HUES6 (cell line): ENCODE data around the gene MMP15.

Experiments
- H3K27ac ChIP-seq: 2 replicates; pipeline ENCODE4 v1.7.0; 2013; ENCODE audit warnings: low read depth, mild to moderate bottlenecking, low read length, inconsistent platforms
- H3K27me3 ChIP-seq: 2 replicates; pipeline ENCODE4 v1.6.1; 2013; ENCODE audit warnings: low read length; ENCODE audit not compliant: control insufficient read depth, insufficient read depth
- H3K36me3 ChIP-seq: 2 replicates; pipeline ENCODE4 v1.6.1; 2013; ENCODE audit warnings: low read length; ENCODE audit not compliant: control insufficient read depth, insufficient read depth
- H3K4me1 ChIP-seq: 2 replicates; pipeline ENCODE4 v1.6.1; 2013; ENCODE audit warnings: low read length; ENCODE audit not compliant: control insufficient read depth, insufficient read depth
- H3K4me3 ChIP-seq: 2 replicates; pipeline ENCODE4 v1.5.1; 2013; ENCODE audit warnings: low read depth, low read length
- H3K9ac ChIP-seq: one replicate; pipeline ENCODE4 v1.6.1; 2013; ENCODE audit warnings: mild to moderate bottlenecking, low read length
- H3K9me3 ChIP-seq: 2 replicates; pipeline ENCODE4 v1.6.1; 2013; ENCODE audit warnings: low read depth, low read length; ENCODE audit not compliant: control insufficient read depth, insufficient read depth

Gene MMP15

GRCh38 chr16:57987441-57988177 is 37.9 kb upstream of the MMP15 start:
- H3K9me3 ChIP-seq, result no peaks in the 10 kb centered on the region

GRCh38 chr16:57988929-57989328 is 36.6 kb upstream of the MMP15 start:
- H3K27ac ChIP-seq, result no peak overlapping the region
- no peaks in the 10 kb centered on the region for H3K36me3 ChIP-seq
- no peaks in the 10 kb centered on the region for H3K9me3 ChIP-seq
- peaks cover 35% of the 10 kb centered on the region for H3K27me3 ChIP-seq
- no peak overlapping the region for H3K9ac ChIP-seq
- peaks cover 6% of the 10 kb centered on the region; the same call in 1 of the 2 replicates for H3K4me1 ChIP-seq
- no peak overlapping the region for H3K4me3 ChIP-seq

More at GRCh38 chr16:57987441-57988177, 37.9 kb upstream of the MMP15 start:
- no peak overlapping the region for H3K4me3 ChIP-seq
- H3K36me3 ChIP-seq, result no peaks in the 10 kb centered on the region
- H3K9ac ChIP-seq, result no peak overlapping the region
- no peak overlapping the region for H3K27ac ChIP-seq
- peaks cover 39% of the 10 kb centered on the region for H3K27me3 ChIP-seq
- H3K4me1 ChIP-seq, result peaks cover 6% of the 10 kb centered on the region; the same call in 1 of the 2 replicates

GRCh38 chr16:57991551-57992059 is 33.9 kb upstream of the MMP15 start:
- Histone ChIP-seq H3K4me1 (no peaks in the 10 kb centered on the region), H3K9ac (no peak overlapping the region), H3K9me3 (no peaks in the 10 kb centered on the region), H3K27ac (no peak overlapping the region), H3K27me3 (peaks cover 12% of the 10 kb centered on the region), H3K4me3 (no peak overlapping the region), H3K36me3 (peaks cover 9% of the 10 kb centered on the region)

- H3K9ac ChIP-seq, result no peak overlapping the region
- H3K4me1 ChIP-seq, result no peaks in the 10 kb centered on the region
- peaks cover 7% of the 10 kb centered on the region for H3K27me3 ChIP-seq
- H3K4me3 ChIP-seq, result no peak overlapping the region
- no peak overlapping the region for H3K27ac ChIP-seq
- peaks cover 14% of the 10 kb centered on the region for H3K36me3 ChIP-seq
- H3K9me3 ChIP-seq, result no peaks in the 10 kb centered on the region
These were observed 33.5 kb upstream of the MMP15 start for GRCh38 chr16:57992084-57992483.

- H3K9ac ChIP-seq, result no peak overlapping the region
- H3K4me1 ChIP-seq, result peaks cover 5% of the 10 kb centered on the region; the same call in 1 of the 2 replicates
- no peak overlapping the region for H3K27ac ChIP-seq
- no peaks in the 10 kb centered on the region for H3K9me3 ChIP-seq
- H3K4me3 ChIP-seq, result no peak overlapping the region
- no peaks in the 10 kb centered on the region for H3K27me3 ChIP-seq
- H3K36me3 ChIP-seq, result peaks cover 22% of the 10 kb centered on the region
These were observed 32.1 kb upstream of the MMP15 start for GRCh38 chr16:57993438-57993837.

GRCh38 chr16:57993897-57994296 is 31.7 kb upstream of the MMP15 start:
- Histone ChIP-seq H3K27ac (no peak overlapping the region), H3K4me3 (no peak overlapping the region), H3K27me3 (no peaks in the 10 kb centered on the region), H3K9ac (no peak overlapping the region), H3K9me3 (no peaks in the 10 kb centered on the region), H3K4me1 (peaks cover 9% of the 10 kb centered on the region; the same call in 1 of the 2 replicates), H3K36me3 (peaks cover 22% of the 10 kb centered on the region)

- no peak overlapping the region for H3K9ac ChIP-seq
- no peaks in the 10 kb centered on the region for H3K9me3 ChIP-seq
- peaks cover 14% of the 10 kb centered on the region; the same call in 1 of the 2 replicates for H3K4me1 ChIP-seq
- H3K27me3 ChIP-seq, result no peaks in the 10 kb centered on the region
- H3K36me3 ChIP-seq, result peaks cover 22% of the 10 kb centered on the region
- no peak overlapping the region for H3K27ac ChIP-seq
- H3K4me3 ChIP-seq, result no peak overlapping the region
These were observed 31.2 kb upstream of the MMP15 start for GRCh38 chr16:57994361-57994760.

GRCh38 chr16:57994778-57995177 is 30.8 kb upstream of the MMP15 start:
- no peak overlapping the region for H3K27ac ChIP-seq
- no peaks in the 10 kb centered on the region for H3K27me3 ChIP-seq
- H3K9ac ChIP-seq, result no peak overlapping the region
- H3K4me1 ChIP-seq, result peaks cover 18% of the 10 kb centered on the region
- H3K4me3 ChIP-seq, result no peak overlapping the region
- peaks cover 22% of the 10 kb centered on the region for H3K36me3 ChIP-seq
- H3K9me3 ChIP-seq, result no peaks in the 10 kb centered on the region

- H3K36me3 ChIP-seq, result peaks cover 22% of the 10 kb centered on the region
- no peaks in the 10 kb centered on the region for H3K9me3 ChIP-seq
- no peaks in the 10 kb centered on the region for H3K27me3 ChIP-seq
- H3K9ac ChIP-seq, result no peak overlapping the region
- H3K4me3 ChIP-seq, result no peak overlapping the region
- H3K27ac ChIP-seq, result no peak overlapping the region
- peaks cover 19% of the 10 kb centered on the region for H3K4me1 ChIP-seq
These were observed 29.7 kb upstream of the MMP15 start for GRCh38 chr16:57995721-57996405.

- peaks cover 22% of the 10 kb centered on the region for H3K36me3 ChIP-seq
- H3K4me1 ChIP-seq, result peaks cover 19% of the 10 kb centered on the region
- H3K9me3 ChIP-seq, result no peaks in the 10 kb centered on the region
- no peaks in the 10 kb centered on the region for H3K27me3 ChIP-seq
- no peak overlapping the region for H3K4me3 ChIP-seq
- H3K9ac ChIP-seq, result no peak overlapping the region
- no peak overlapping the region for H3K27ac ChIP-seq
These were observed 29.0 kb upstream of the MMP15 start for GRCh38 chr16:57996406-57997175.
